ENCODE measurements around the gene ITGAV. TPM values are rescaled to one million over a fixed set of nuclear protein-coding genes. Genes with fewer than 3 reads are reported as not detected.

ITGAV gene
- total and polyA plus RNA-seq, 2 donors (not counting 3 experiments of a cell fraction or from before 2014, with no cell fraction given) = 61.8 to 131 TPM

- Histone ChIP-seq H3K9ac (replicated peaks; ENCODE audit: extremely low read depth, insufficient read depth, low read length) (no peak overlapping the region), H3K27ac (ENCODE audit: insufficient read depth, low read depth, low read length) (no peak overlapping the region), H3K36me3 (ENCODE audit: control insufficient read depth in 2 of 2, extremely low read depth in 1 of 2, insufficient read depth in 2 of 2, low read length in 2 of 2) (no peaks in the 10 kb centered on the region), H3K4me2 (ENCODE audit: insufficient read depth, low read length) (no peak overlapping the region), H3K27me3 (ENCODE audit: control insufficient read depth in 2 of 2, insufficient read depth in 2 of 2, low read length in 2 of 2) (no peaks in the 10 kb centered on the region), H3K9me1 (replicated peaks; ENCODE audit: control insufficient read depth, extremely low read depth, insufficient read depth, low read length) (no peaks in the 10 kb centered on the region), H3K4me1 (ENCODE audit: control insufficient read depth, extremely low read depth, insufficient read depth, low read length) (no peaks in the 10 kb centered on the region), H4K20me1 (replicated peaks; ENCODE audit: control insufficient read depth, extremely low read depth, insufficient read depth, low read length) (no peaks in the 10 kb centered on the region), H3K4me3 (replicated peaks in 1 of 3; ENCODE audit: insufficient read depth in 1 of 3, low read depth in 1 of 3, low read length in 3 of 3) (no peak overlapping the region), H3K79me2 (ENCODE audit: control insufficient read depth, insufficient read depth, low read length) (no peaks in the 10 kb centered on the region), H3K9me3 (replicated peaks; ENCODE audit: control insufficient read depth, insufficient read depth, low read length) (no peaks in the 10 kb centered on the region), H2AFZ (ENCODE audit: low read depth, low read length) (no peak overlapping the region)
- TF ChIP-seq MYC (IDR thresholded peaks at IDR 0.05; ENCODE audit: low read depth, low read length) = no peak
- no peak for TF ChIP-seq POLR2A (IDR thresholded peaks at IDR 0.05; ENCODE audit: low read depth, low read length)
- no peak for TF ChIP-seq POLR2AphosphoS5 (IDR thresholded peaks at IDR 0.05; ENCODE audit: insufficient read depth, low read depth, low read length)
- no peak for TF ChIP-seq EZH2 (IDR thresholded peaks at IDR 0.05; ENCODE audit: borderline replicate concordance, low read depth, low read length, severe bottlenecking)
- TF ChIP-seq GATA2 (IDR thresholded peaks at IDR 0.05; ENCODE audit: insufficient read depth, insufficient read length, low read depth, low read length) = no peak
- no peak for TF ChIP-seq CTCF (IDR thresholded peaks at IDR 0.05; ENCODE audit: extremely low read depth in 1 of 2, insufficient read depth in 1 of 2, low read depth in 1 of 2, low read length in 2 of 2)
- TF ChIP-seq JUN (IDR thresholded peaks at IDR 0.05; ENCODE audit: borderline replicate concordance, insufficient read depth, insufficient read length, low read depth) = no peak
- no peak for TF ChIP-seq FOS (IDR thresholded peaks at IDR 0.05; ENCODE audit: borderline replicate concordance, insufficient read depth, low read length)
- no peak for TF ChIP-seq MAX (IDR thresholded peaks at IDR 0.05; ENCODE audit: insufficient read depth, insufficient read length)
- no peak for FAIRE-seq
- no TSS peak for BruUV-seq (replicated peaks)
- DNase-seq (ENCODE audit: low read depth, low spot score) = no peak
- CTCF ChIA-PET = interaction anchor here (1.3 kb wide), 1 partner anchor 8 kb away, joined by 3 read pairs; no protein-coding TSS in a partner anchor
- POLR2A ChIA-PET = no interaction called here
- intact Hi-C loops (cut with micrococcal nuclease) (no loop called here), dilution Hi-C loops (cut with MboI; ENCODE audit: extremely low pct_ligation_motif_present, low sequenced_read_pairs) (no loop called here)
These were observed 132.1 kb downstream of the ITGAV start for GRCh38 chr2:186721956-186722355.
